Astrocyte (in vitro differentiated cells and primary cell): ENCODE measurements around the gene CPSF6. TPM values are rescaled to one million over a fixed set of nuclear protein-coding genes. Genes with fewer than 3 reads are reported as not detected.

Experiments
- DNase-seq: peaks from one replicate; pipeline ENCODE4 v3.0.0-alpha.2; 2010; ENCODE audit warnings: low read depth
- FAIRE-seq: peaks from 2 replicates; lab custom pipeline; 2011; peaks lifted over from hg19 to GRCh38; lab: Jason Lieb, UNC
- H2AFZ ChIP-seq: 2 replicates; pipeline ENCODE4 v1.6.0; 2012; ENCODE audit warnings: low read depth, low read length, inconsistent platforms
- H3K27ac ChIP-seq: 2 replicates; pipeline ENCODE4 v1.5.1; 2011; ENCODE audit warnings: low read depth, low read length, inconsistent platforms
- H3K27me3 ChIP-seq: 2 replicates; pipeline ENCODE4 v1.6.0; 2011; ENCODE audit warnings: low read length, inconsistent platforms; ENCODE audit not compliant: insufficient read depth
- H3K36me3 ChIP-seq: 2 replicates; pipeline ENCODE4 v1.5.1; 2011; ENCODE audit warnings: low read length, inconsistent platforms; ENCODE audit not compliant: insufficient read depth
- H3K4me1 ChIP-seq: 2 replicates; pipeline ENCODE4 v1.5.1; 2011; ENCODE audit warnings: low read length, inconsistent platforms; ENCODE audit not compliant: insufficient read depth
- H3K4me2 ChIP-seq: 2 replicates; pipeline ENCODE4 v1.6.0; 2012; ENCODE audit warnings: low read length, inconsistent platforms
- H3K4me3 ChIP-seq: 2 replicates; pipeline ENCODE4 v1.5.1; 2011; ENCODE audit warnings: low read depth, mild to moderate bottlenecking, low read length, inconsistent platforms; ENCODE audit not compliant: insufficient read depth
- H3K79me2 ChIP-seq: 2 replicates; pipeline ENCODE4 v1.6.0; 2012; ENCODE audit warnings: mild to moderate bottlenecking, low read length, inconsistent platforms; ENCODE audit not compliant: insufficient read depth
- H3K9ac ChIP-seq: 2 replicates; pipeline ENCODE4 v1.6.0; 2012; ENCODE audit warnings: mild to moderate bottlenecking, low read length, inconsistent platforms
- H3K9me3 ChIP-seq: 2 replicates; pipeline ENCODE4 v1.5.1; 2012; ENCODE audit warnings: low read depth, mild to moderate bottlenecking, low read length, inconsistent platforms; ENCODE audit not compliant: insufficient read depth
- H4K20me1 ChIP-seq: 2 replicates; pipeline ENCODE4 v1.6.0; 2012; ENCODE audit warnings: low read length, inconsistent platforms; ENCODE audit not compliant: insufficient read depth
- H3K27ac Mint-ChIP-seq: one replicate; pipeline ENCODE4 v1.8.0; 2021; ENCODE audit warnings: mild to moderate bottlenecking, mixed read lengths; ENCODE audit not compliant: unreplicated experiment
- H3K27me3 Mint-ChIP-seq: one replicate; pipeline ENCODE4 v1.8.0; 2021; ENCODE audit warnings: low read depth, mixed read lengths; ENCODE audit not compliant: unreplicated experiment
- H3K36me3 Mint-ChIP-seq: one replicate; pipeline ENCODE4 v1.8.0; 2021; ENCODE audit warnings: low read depth, mixed read lengths; ENCODE audit not compliant: unreplicated experiment
- H3K4me1 Mint-ChIP-seq: one replicate; pipeline ENCODE4 v1.8.0; 2021; ENCODE audit warnings: low read depth, mixed read lengths; ENCODE audit not compliant: unreplicated experiment
- H3K4me3 Mint-ChIP-seq: one replicate; pipeline ENCODE4 v1.8.0; 2021; ENCODE audit warnings: mild to moderate bottlenecking, moderate library complexity, mixed read lengths; ENCODE audit not compliant: unreplicated experiment
- H3K9me3 Mint-ChIP-seq: one replicate; pipeline ENCODE4 v1.8.0; 2021; ENCODE audit warnings: mild to moderate bottlenecking, mixed read lengths; ENCODE audit not compliant: unreplicated experiment
- EZH2 ChIP-seq: IDR thresholded peaks from 2 replicates; pipeline ENCODE4 v1.6.1; 2012; ENCODE audit warnings: mild to moderate bottlenecking, low read length, inconsistent platforms; ENCODE audit not compliant: insufficient read depth
- total RNA-seq: library from RNA; stranded (reverse); gene quantifications from 2 replicates; pipeline ENCODE4 v1.2.1, GENCODE V29; 2021
- TF ChIP-seq, protein P1 (sequence below): IDR thresholded peaks from 2 replicates; pipeline ENCODE4 v1.5.1; 2011; ENCODE audit warnings: low read depth, mild to moderate bottlenecking, inconsistent platforms, low read length, moderate library complexity; ENCODE audit not compliant: insufficient read depth

The CPSF6 gene
- total RNA-seq, 1 donor from 2014 or later, result 68.3 TPM

DNA sequence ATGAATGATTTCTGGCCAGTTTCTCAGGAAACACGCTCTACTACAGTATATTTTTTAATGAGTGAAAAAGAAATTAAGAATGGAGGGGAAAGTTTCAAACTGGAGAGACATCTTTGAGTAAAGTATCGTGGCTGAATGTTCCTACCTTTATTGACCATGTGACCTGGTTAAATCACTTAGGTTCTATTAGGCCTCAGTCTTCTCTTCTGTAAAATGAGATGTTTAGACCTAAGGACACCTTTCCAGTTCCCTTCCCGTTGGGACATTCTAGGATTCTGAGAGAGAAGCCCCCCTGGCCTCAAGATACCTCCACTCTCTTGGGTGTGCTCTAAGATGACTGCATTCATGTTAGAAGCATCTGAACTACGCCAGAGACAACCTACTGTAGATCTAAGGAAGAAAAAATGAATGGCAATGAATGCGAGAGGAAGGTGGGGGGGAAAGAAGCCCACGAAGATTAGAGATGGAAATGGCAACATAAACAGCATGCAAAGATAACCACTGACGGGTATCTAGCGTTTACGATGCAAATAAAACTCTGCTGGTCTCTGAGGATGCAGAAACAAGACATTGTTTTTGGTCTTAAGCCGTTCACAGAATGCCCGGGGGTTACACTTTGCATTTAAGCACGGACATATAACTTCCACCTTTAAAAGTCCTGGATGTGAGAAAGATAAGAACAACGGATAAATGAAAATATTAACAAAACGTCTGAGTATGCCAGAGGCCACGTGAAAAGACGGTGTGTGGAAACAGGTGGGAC is 599 bp upstream of the CPSF6 start:
- no peak for TF ChIP-seq EZH2
- TF ChIP-seq, protein P1, sequence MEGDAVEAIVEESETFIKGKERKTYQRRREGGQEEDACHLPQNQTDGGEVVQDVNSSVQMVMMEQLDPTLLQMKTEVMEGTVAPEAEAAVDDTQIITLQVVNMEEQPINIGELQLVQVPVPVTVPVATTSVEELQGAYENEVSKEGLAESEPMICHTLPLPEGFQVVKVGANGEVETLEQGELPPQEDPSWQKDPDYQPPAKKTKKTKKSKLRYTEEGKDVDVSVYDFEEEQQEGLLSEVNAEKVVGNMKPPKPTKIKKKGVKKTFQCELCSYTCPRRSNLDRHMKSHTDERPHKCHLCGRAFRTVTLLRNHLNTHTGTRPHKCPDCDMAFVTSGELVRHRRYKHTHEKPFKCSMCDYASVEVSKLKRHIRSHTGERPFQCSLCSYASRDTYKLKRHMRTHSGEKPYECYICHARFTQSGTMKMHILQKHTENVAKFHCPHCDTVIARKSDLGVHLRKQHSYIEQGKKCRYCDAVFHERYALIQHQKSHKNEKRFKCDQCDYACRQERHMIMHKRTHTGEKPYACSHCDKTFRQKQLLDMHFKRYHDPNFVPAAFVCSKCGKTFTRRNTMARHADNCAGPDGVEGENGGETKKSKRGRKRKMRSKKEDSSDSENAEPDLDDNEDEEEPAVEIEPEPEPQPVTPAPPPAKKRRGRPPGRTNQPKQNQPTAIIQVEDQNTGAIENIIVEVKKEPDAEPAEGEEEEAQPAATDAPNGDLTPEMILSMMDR, result no peak
- Mint-ChIP-seq H3K27ac (peak overlapping the region; percentile 93), H3K4me1 (peaks cover 23% of the 10 kb centered on the region), H3K4me3 (peak overlapping the region; percentile 86), H3K9me3 (no peaks in the 10 kb centered on the region), H3K36me3 (peaks cover 2% of the 10 kb centered on the region), H3K27me3 (no peaks in the 10 kb centered on the region)
- DNase-seq, result no peak
- Histone ChIP-seq H3K4me3 (peak overlapping the region; percentile 95), H3K9ac (peak overlapping the region; percentile 95), H3K27me3 (no peaks in the 10 kb centered on the region), H3K36me3 (no peaks in the 10 kb centered on the region), H2AFZ (peak overlapping the region; percentile 85), H3K9me3 (no peaks in the 10 kb centered on the region), H4K20me1 (peaks cover 39% of the 10 kb centered on the region), H3K27ac (peak overlapping the region; percentile 50), H3K4me1 (peaks cover 5% of the 10 kb centered on the region), H3K79me2 (peaks cover 47% of the 10 kb centered on the region), H3K4me2 (peak overlapping the region; percentile 88)
- FAIRE-seq, result no peak

DNA sequence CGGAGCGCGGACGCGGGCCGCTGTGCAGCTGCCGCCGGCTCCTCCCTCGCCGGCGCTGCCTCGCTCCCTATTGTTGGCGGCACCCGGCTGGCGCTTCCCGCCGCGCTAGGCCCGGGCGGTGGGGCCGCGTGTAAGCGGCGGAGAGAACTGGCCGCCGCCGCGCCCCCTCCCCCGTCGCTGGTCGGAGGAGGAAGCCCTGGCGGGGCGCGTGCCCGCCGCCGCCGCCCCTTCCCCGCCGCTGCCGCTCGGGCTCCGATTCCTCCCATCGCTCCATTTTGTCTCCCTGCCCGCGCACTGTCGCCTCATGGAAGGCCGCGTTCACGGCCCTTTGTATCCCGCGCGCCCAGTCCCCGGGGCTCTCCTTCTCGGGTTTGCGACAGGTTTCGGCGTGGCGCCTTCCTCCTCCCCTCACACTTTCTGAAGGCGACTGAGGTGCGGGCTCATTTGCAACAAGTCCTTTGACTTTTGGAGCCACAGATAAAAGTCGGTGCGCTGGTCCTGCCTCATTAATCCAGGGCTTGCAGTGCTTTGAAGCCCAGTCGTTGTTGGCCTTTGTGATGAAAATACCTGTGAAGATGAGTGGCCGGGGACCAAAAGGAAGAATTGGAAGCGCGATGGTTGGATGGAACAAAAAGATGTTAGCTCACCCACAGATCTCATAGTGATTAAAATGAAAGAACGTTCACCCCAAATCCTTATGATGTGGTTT is 707 bp downstream of the CPSF6 start:
- H3K9ac ChIP-seq, result peak overlapping the region; percentile 95
- H3K4me1 ChIP-seq, result peaks cover 5% of the 10 kb centered on the region
- H3K4me3 ChIP-seq, result peak overlapping the region; percentile 95
- Mint-ChIP-seq H3K36me3 (peaks cover 4% of the 10 kb centered on the region), H3K9me3 (no peaks in the 10 kb centered on the region), H3K27me3 (no peaks in the 10 kb centered on the region), H3K4me1 (peaks cover 23% of the 10 kb centered on the region), H3K27ac (peak overlapping the region; percentile 96), H3K4me3 (peak overlapping the region; percentile 99)
- H3K79me2 ChIP-seq, result peaks cover 60% of the 10 kb centered on the region
- no peaks in the 10 kb centered on the region for H3K27me3 ChIP-seq
- H3K4me2 ChIP-seq, result peak overlapping the region; percentile 98
- DNase-seq, result peak; percentile 3
- peak overlapping the region; percentile 86 for H3K27ac ChIP-seq
- peak overlapping the region; percentile 73 for H2AFZ ChIP-seq
- TF ChIP-seq EZH2, result no peak
- TF ChIP-seq, protein P1, result no peak
- H4K20me1 ChIP-seq, result peaks cover 52% of the 10 kb centered on the region
- H3K36me3 ChIP-seq, result peaks cover 3% of the 10 kb centered on the region
- H3K9me3 ChIP-seq, result no peaks in the 10 kb centered on the region
- FAIRE-seq, result no peak
